GM21786 (cell line): Measurements from ENCODE around the gene VTI1B.
A peak's percentile ranks its signal among the peaks of the same experiment; 100 is the strongest.
"Not testable (repeated sequence)": the region's sequence is repeated elsewhere in the genome, so short reads cannot be mapped to it uniquely, and the experiment has no call there.

ENCODE experiments used
- ATAC-seq: cut with Tn5 transposase; IDR thresholded peaks from one replicate; pipeline ENCODE4 v1.9.1; 2021; ENCODE audit not compliant: unreplicated experiment

VTI1B gene

GRCh38 chr14:67674480-67675218 is at the start of gene VTI1B:
VTI1B (minus strand) TSS chr14:67674632; CDS start chr14:67674489, 143 bp downstream.
- ATAC-seq: peak; percentile 86

GRCh38 chr14:67722293-67722692 is 47.9 kb upstream of the VTI1B start:
- ATAC-seq: no peak

GRCh38 chr14:67721875-67722274 is 47.4 kb upstream of the VTI1B start:
- no peak for ATAC-seq

GRCh38 chr14:67719866-67720265 is 45.4 kb upstream of the VTI1B start:
- no peak for ATAC-seq

- ATAC-seq: not testable (repeated sequence)
These were observed 45.0 kb upstream of the VTI1B start for GRCh38 chr14:67719385-67719784.

GRCh38 chr14:67718265-67718664 is 43.8 kb upstream of the VTI1B start:
- ATAC-seq: no peak

GRCh38 chr14:67717048-67717447 is 42.6 kb upstream of the VTI1B start:
- no peak for ATAC-seq

- ATAC-seq: no peak
These were observed 35.8 kb upstream of the VTI1B start for GRCh38 chr14:67710209-67710608.

GRCh38 chr14:67709796-67710195 is 35.4 kb upstream of the VTI1B start:
- not testable (repeated sequence) for ATAC-seq

GRCh38 chr14:67709346-67709745 is 34.9 kb upstream of the VTI1B start:
- ATAC-seq: not testable (repeated sequence)

GRCh38 chr14:67705211-67705610 is 30.8 kb upstream of the VTI1B start:
- ATAC-seq: no peak

- ATAC-seq: no peak
These were observed 30.2 kb upstream of the VTI1B start for GRCh38 chr14:67704484-67705089.

- no peak for ATAC-seq
These were observed 29.6 kb upstream of the VTI1B start for GRCh38 chr14:67703997-67704396.

- ATAC-seq: not testable (repeated sequence)
These were observed 27.1 kb upstream of the VTI1B start, which contains the start of gene RDH12 for GRCh38 chr14:67701492-67701891. RDH12 (plus strand) TSS chr14:67701886; CDS start chr14:67722643, 20,757 bp downstream.

- ATAC-seq: no peak
These were observed 23.7 kb upstream of the VTI1B start for GRCh38 chr14:67698179-67698578.

- no peak for ATAC-seq
These were observed 22.6 kb upstream of the VTI1B start for GRCh38 chr14:67697006-67697405.

GRCh38 chr14:67695394-67695949 is 21.0 kb upstream of the VTI1B start, which contains the start of gene RDH11:
RDH11 (minus strand) TSS chr14:67695764; CDS start chr14:67695703, 61 bp downstream.
- peak; percentile 75 for ATAC-seq

GRCh38 chr14:67694791-67695393 is 20.5 kb upstream of the VTI1B start:
- ATAC-seq: peak; percentile 89

- no peak for ATAC-seq
These were observed 15.6 kb upstream of the VTI1B start for GRCh38 chr14:67690011-67690410.

GRCh38 chr14:67683842-67684241 is 9.4 kb upstream of the VTI1B start:
- ATAC-seq: no peak

- no peak for ATAC-seq
These were observed 6.5 kb upstream of the VTI1B start for GRCh38 chr14:67680941-67681340.
